Uterus (tissue), 2 donors: ENCODE results near the gene SBNO2.

ENCODE experiments used
- CTCF ChIP-seq, 4 experiments: fragments of 200-600 bp in 2 of 4; fragments of 450-650 bp in 2 of 4; sonication (generic) in 2 of 4; IDR thresholded peaks; one replicate each; pipeline ENCODE4 v1.5.1; 2016 to 2019; ENCODE audit warnings: antibody characterized with exemption in 4 of 4, mild to moderate bottlenecking in 2 of 4, moderate library complexity in 1 of 4
- POLR2A ChIP-seq, 2 donors: fragments of 450-650 bp; IDR thresholded peaks; one replicate each; pipeline ENCODE4 v1.6.1; 2016; ENCODE audit warnings: antibody characterized with exemption in 2 of 2, mild to moderate bottlenecking in 1 of 2, moderate library complexity in 1 of 2

GRCh38 chr19:1147934-1148549 is 26.0 kb downstream of the SBNO2 start:
- no peak for TF ChIP-seq CTCF (IDR thresholded peaks at IDR 0.05)
- TF ChIP-seq POLR2A (IDR thresholded peaks at IDR 0.05), result no peak
